H9 (cell line): ENCODE results near the gene TTC39B. TPM values are rescaled to one million over a fixed set of nuclear protein-coding genes. Genes with fewer than 3 reads are reported as not detected.

ENCODE experiments used
- DNase-seq: peaks from one replicate; pipeline ENCODE4 v3.0.0-alpha.2; 2017
- H2AFZ ChIP-seq: one replicate; pipeline ENCODE4 v1.6.1; 2013; ENCODE audit warnings: mild to moderate bottlenecking, low read length, control low read depth, moderate library complexity
- H2AK5ac ChIP-seq: 2 replicates; pipeline ENCODE4 v1.6.1; 2013; ENCODE audit warnings: low read length, control low read depth, mixed read lengths; ENCODE audit not compliant: insufficient read length
- H2BK120ac ChIP-seq: one replicate; pipeline ENCODE4 v1.6.1; 2013; ENCODE audit warnings: low read depth, mild to moderate bottlenecking, low read length, control low read depth, inconsistent platforms; ENCODE audit not compliant: poor library complexity, severe bottlenecking
- H2BK12ac ChIP-seq: 2 replicates; pipeline ENCODE4 v1.6.1; 2013; ENCODE audit warnings: low read length, control low read depth, mixed read lengths, low read depth; ENCODE audit not compliant: insufficient read length
- H2BK15ac ChIP-seq: 2 replicates; pipeline ENCODE4 v1.6.1; 2013; ENCODE audit warnings: low read depth, low read length, control low read depth
- H2BK20ac ChIP-seq: one replicate; pipeline ENCODE4 v1.6.1; 2013; ENCODE audit warnings: low read depth, mild to moderate bottlenecking, low read length, control low read depth, inconsistent platforms; ENCODE audit not compliant: poor library complexity, severe bottlenecking
- H2BK5ac ChIP-seq: 2 replicates; pipeline ENCODE4 v1.6.1; 2013; ENCODE audit warnings: low read length, control low read depth, mixed read lengths; ENCODE audit not compliant: insufficient read length
- H3K14ac ChIP-seq: 2 replicates; pipeline ENCODE4 v1.6.1; 2013; ENCODE audit warnings: low read length, control low read depth; ENCODE audit not compliant: insufficient read depth
- H3K18ac ChIP-seq: 2 replicates; pipeline ENCODE4 v1.6.1; 2013; ENCODE audit warnings: low read depth, mild to moderate bottlenecking, mixed read lengths, low read length, control low read depth; ENCODE audit not compliant: insufficient read length
- H3K23ac ChIP-seq: 2 replicates; pipeline ENCODE4 v1.6.1; 2013; ENCODE audit warnings: low read length, control low read depth, mixed read lengths, low read depth; ENCODE audit not compliant: insufficient read length
- H3K23me2 ChIP-seq: 2 replicates; pipeline ENCODE4 v1.6.1; 2013; ENCODE audit warnings: low read depth, mild to moderate bottlenecking, mixed read lengths, low read length, control low read depth; ENCODE audit not compliant: insufficient read length, poor library complexity, severe bottlenecking
- H3K27ac ChIP-seq: 2 replicates; pipeline ENCODE4 v1.5.1; 2013; ENCODE audit warnings: low read length, control low read depth, mixed read lengths, low read depth; ENCODE audit not compliant: insufficient read length
- H3K27me3 ChIP-seq: 2 replicates; pipeline ENCODE4 v1.6.1; 2013; ENCODE audit warnings: low read length, control low read depth, inconsistent platforms; ENCODE audit not compliant: insufficient read depth
- H3K4ac ChIP-seq: 2 replicates; pipeline ENCODE4 v1.6.1; 2013; ENCODE audit warnings: low read depth, mild to moderate bottlenecking, control low read depth, inconsistent platforms, low read length, moderate library complexity
- H3K4me1 ChIP-seq: 2 replicates; pipeline ENCODE4 v1.6.1; 2013; ENCODE audit warnings: low read length, control low read depth, inconsistent platforms; ENCODE audit not compliant: insufficient read depth
- H3K4me2 ChIP-seq: 2 replicates; pipeline ENCODE4 v1.6.1; 2013; ENCODE audit warnings: low read length, control low read depth, mixed read lengths; ENCODE audit not compliant: insufficient read length, insufficient read depth
- H3K56ac ChIP-seq: 2 replicates; pipeline ENCODE4 v1.6.1; 2013; ENCODE audit warnings: low read depth, mild to moderate bottlenecking, mixed read lengths, low read length, control low read depth; ENCODE audit not compliant: insufficient read length
- H3K79me1 ChIP-seq: 2 replicates; pipeline ENCODE4 v1.6.1; 2013; ENCODE audit warnings: low read depth, mild to moderate bottlenecking, moderate library complexity, low read length, control low read depth, inconsistent platforms; ENCODE audit not compliant: insufficient read depth, poor library complexity, severe bottlenecking
- H3K79me2 ChIP-seq: 2 replicates; pipeline ENCODE4 v1.6.1; 2013; ENCODE audit warnings: low read length, control low read depth, inconsistent platforms; ENCODE audit not compliant: insufficient read depth
- H3K9ac ChIP-seq: 2 replicates; pipeline ENCODE4 v1.6.1; 2013; ENCODE audit warnings: low read length, control low read depth, mixed read lengths; ENCODE audit not compliant: insufficient read length; ENCODE audit errors: extremely low read depth
- H3K9me3 ChIP-seq: one replicate; pipeline ENCODE4 v1.6.1; 2013; ENCODE audit warnings: low read depth, low read length, inconsistent platforms; ENCODE audit not compliant: control insufficient read depth
- H3T11ph ChIP-seq: one replicate; pipeline ENCODE4 v1.6.1; 2013; ENCODE audit warnings: mild to moderate bottlenecking, low read length, control low read depth, inconsistent platforms
- H4K20me1 ChIP-seq: one replicate; pipeline ENCODE4 v1.6.1; 2013; ENCODE audit not compliant: control insufficient read depth, insufficient read length, insufficient read depth
- H4K5ac ChIP-seq: 2 replicates; pipeline ENCODE4 v1.6.1; 2013; ENCODE audit warnings: low read depth, mild to moderate bottlenecking, mixed read lengths, low read length, control low read depth; ENCODE audit not compliant: insufficient read length
- H4K8ac ChIP-seq: replicated peaks from 2 replicates; pipeline ENCODE4 v1.6.1; 2013; ENCODE audit warnings: low read length, control low read depth, mixed read lengths, low read depth; ENCODE audit not compliant: insufficient read length
- H4K91ac ChIP-seq: 2 replicates; pipeline ENCODE4 v1.6.1; 2013; ENCODE audit warnings: low read depth, mild to moderate bottlenecking, moderate library complexity, mixed read lengths, low read length, control low read depth; ENCODE audit not compliant: insufficient read length
- H3K27ac Mint-ChIP-seq, 3 experiments: 2 replicates in 2 of 3; 3 replicates in 1 of 3; pipeline ENCODE4 v1.8.0; 2020 to 2021; ENCODE audit warnings: mixed read lengths in 3 of 3, mild to moderate bottlenecking in 1 of 3, moderate library complexity in 1 of 3
- H3K27me3 Mint-ChIP-seq: 2 replicates; pipeline ENCODE4 v1.8.0; 2021; ENCODE audit warnings: low read depth, mild to moderate bottlenecking, moderate library complexity, mixed read lengths
- H3K36me3 Mint-ChIP-seq, 3 experiments: 2 replicates in 2 of 3; 3 replicates in 1 of 3; pipeline ENCODE4 v1.8.0; 2020 to 2021; ENCODE audit warnings: low read depth in 3 of 3, mixed read lengths in 3 of 3; ENCODE audit not compliant: insufficient read depth in 1 of 3
- H3K4me1 Mint-ChIP-seq, 2 experiments: 2 replicates each; pipeline ENCODE4 v1.8.0; 2020; ENCODE audit warnings: mixed read lengths in 2 of 2
- H3K4me3 Mint-ChIP-seq, 2 experiments: 2 replicates in 1 of 2; 3 replicates in 1 of 2; pipeline ENCODE4 v1.8.0; 2020 to 2021; ENCODE audit warnings: mild to moderate bottlenecking in 2 of 2, mixed read lengths in 2 of 2, moderate library complexity in 1 of 2
- H3K9me3 Mint-ChIP-seq, 2 experiments: 2 replicates in 1 of 2; 3 replicates in 1 of 2; pipeline ENCODE4 v1.8.0; 2020; ENCODE audit warnings: mild to moderate bottlenecking in 2 of 2, mixed read lengths in 2 of 2, moderate library complexity in 1 of 2
- CTCF ChIP-seq: fragments of 200-600 bp; sonication (generic); conservative IDR thresholded peaks from 3 replicates; pipeline ENCODE4 v1.8.0; 2021; ENCODE audit warnings: antibody characterized with exemption, mild to moderate bottlenecking
- WGBS: extraction: QIAGEN DNeasy Blood & Tissue Kit; methylation state at CpG from one replicate; pipeline ENCODE4 v1.1.7; 2013; ENCODE audit warnings: missing lambda C conversion rate, low lambda C conversion rate, mixed read lengths; ENCODE audit not compliant: insufficient read length; ENCODE audit errors: extremely low coverage; 5-methylcytosine and 5-hydroxymethylcytosine counted together
- total RNA-seq: library from RNA; stranded (reverse); gene quantifications from 2 replicates; pipeline ENCODE4 v1.2.1, GENCODE V29; 2021

TTC39B gene
- total RNA-seq, 1 experiment from 2014 or later = 8.2 TPM

GRCh38 chr9:15249981-15250380 lies 57.0 kb downstream of the TTC39B start:
- DNase-seq = no peak
- Histone ChIP-seq H3K4me2 (no peak overlapping the region), H3K23ac (no peak overlapping the region), H2BK20ac (no peak overlapping the region), H4K20me1 (no peaks in the 10 kb centered on the region), H2AK5ac (no peak overlapping the region), H2BK12ac (no peak overlapping the region), H3K9me3 (no peaks in the 10 kb centered on the region), H4K8ac (no peak overlapping the region), H2BK5ac (no peak overlapping the region), H4K5ac (no peak overlapping the region), H3K79me1 (no peaks in the 10 kb centered on the region), H3K4ac (no peak overlapping the region), H3K18ac (no peak overlapping the region), H3K14ac (no peak overlapping the region), H4K91ac (no peak overlapping the region), H3K4me1 (peaks cover 7% of the 10 kb centered on the region; the same call in 1 of the 2 replicates), H3K56ac (no peak overlapping the region), H2BK15ac (no peak overlapping the region), H3K23me2 (no peaks in the 10 kb centered on the region), H3K27me3 (no peaks in the 10 kb centered on the region), H3K79me2 (no peaks in the 10 kb centered on the region), H3T11ph (no peak overlapping the region), H3K27ac (no peak overlapping the region), H2BK120ac (no peak overlapping the region), H2AFZ (no peak overlapping the region), H3K9ac (no peak overlapping the region)
- no peak overlapping the region for H3K4me3 Mint-ChIP-seq
- no peaks in the 10 kb centered on the region for H3K27me3 Mint-ChIP-seq
- H3K27ac Mint-ChIP-seq = peak overlapping the region in 2 of 3 experiments; percentile 31 to 78; a peak in 2 of 7 replicates
- H3K4me1 Mint-ChIP-seq = peaks cover 37 to 46% of the 10 kb centered on the region in 2 experiments
- no peak for TF ChIP-seq CTCF
- peaks cover 0 to 3% of the 10 kb centered on the region in 2 experiments; a peak in 1 of 5 replicates for H3K9me3 Mint-ChIP-seq
- H3K36me3 Mint-ChIP-seq = peaks cover 2 to 5% (median 4%) of the 10 kb centered on the region in 3 experiments; a peak in 3 of 7 replicates
- WGBS = no CpG with 5 or more reads among the region's 3 CpGs
